Muscle layer of duodenum (tissue), 2 donors: Measurements from ENCODE around the gene TBC1D14.

Experiments used
- H3K27ac ChIP-seq: one replicate; pipeline ENCODE4 v1.7.0; 2013; ENCODE audit warnings: mild to moderate bottlenecking, low read length
- H3K27me3 ChIP-seq: one replicate; pipeline ENCODE4 v1.7.0; 2013; ENCODE audit warnings: low read depth, mild to moderate bottlenecking, control low read depth, low read length
- H3K36me3 ChIP-seq, 2 donors: one replicate each; pipeline ENCODE4 v1.7.0; 2013; ENCODE audit warnings: low read length in 2 of 2, control low read depth in 1 of 2, mild to moderate bottlenecking in 1 of 2; ENCODE audit not compliant: insufficient read depth in 2 of 2, control insufficient read depth in 1 of 2
- H3K4me1 ChIP-seq, 2 donors: one replicate each; pipeline ENCODE4 v1.7.0; 2013; ENCODE audit warnings: low read length in 2 of 2, mild to moderate bottlenecking in 2 of 2, control low read depth in 1 of 2, moderate library complexity in 1 of 2; ENCODE audit not compliant: insufficient read depth in 2 of 2, control insufficient read depth in 1 of 2
- H3K4me3 ChIP-seq, 2 donors: one replicate each; pipeline ENCODE4 v1.7.0; 2013; ENCODE audit warnings: low read length in 2 of 2, low read depth in 1 of 2, mild to moderate bottlenecking in 1 of 2
- H3K9me3 ChIP-seq, 2 donors: one replicate each; pipeline ENCODE4 v1.7.0; 2013; ENCODE audit warnings: low read length in 2 of 2, control low read depth in 1 of 2, mild to moderate bottlenecking in 1 of 2; ENCODE audit not compliant: control insufficient read depth in 1 of 2
- donor health status: healthy.

Gene TBC1D14

DNA sequence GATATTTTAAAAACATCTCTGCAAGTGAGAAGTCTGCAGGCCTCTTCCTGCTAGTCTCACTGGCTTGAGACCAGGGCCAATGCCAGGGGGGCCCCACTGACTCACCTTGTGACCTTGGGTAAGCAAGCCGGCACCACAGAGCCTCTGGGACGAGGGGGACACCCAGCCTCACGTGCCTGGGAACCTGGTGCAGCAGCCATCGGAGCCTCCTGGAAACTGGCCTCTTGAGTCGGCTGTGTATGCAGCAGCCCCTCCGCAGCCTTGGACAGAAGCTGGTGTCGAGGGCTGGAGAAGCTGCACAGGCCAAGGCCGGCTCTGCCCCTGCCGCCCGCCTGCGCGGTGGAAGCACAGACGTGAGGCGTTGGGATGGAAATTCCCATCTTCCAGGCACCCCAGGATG lies 142.3 kb downstream of the TBC1D14 start:
- Histone ChIP-seq H3K36me3 (peaks cover 24 to 31% of the 10 kb centered on the region in 2 donors), H3K4me1 (peaks cover 5 to 15% of the 10 kb centered on the region in 2 donors), H3K27me3 (no peaks in the 10 kb centered on the region), H3K9me3 (no peaks in the 10 kb centered on the region), H3K4me3 (no peak overlapping the region), H3K27ac (no peak overlapping the region)

DNA sequence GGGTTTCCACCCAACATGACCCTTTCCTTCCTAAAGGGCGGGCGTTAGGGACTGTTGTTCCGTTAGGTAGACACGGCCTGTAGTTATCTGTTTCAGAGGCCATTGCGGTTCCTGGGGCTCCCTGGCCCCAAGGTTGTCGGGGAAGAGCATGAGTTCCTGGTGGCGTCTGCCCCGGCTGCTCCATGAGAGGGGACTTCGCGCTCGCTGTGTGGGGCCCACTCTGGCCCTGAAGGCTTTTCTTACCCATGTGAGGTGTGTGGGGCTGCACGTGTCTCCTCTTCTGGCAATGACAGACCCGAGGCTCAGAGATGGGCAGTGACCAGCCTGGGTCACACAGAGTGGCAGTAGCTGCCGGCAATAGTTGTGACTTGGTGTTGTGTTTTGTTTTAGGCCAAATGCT lies 142.7 kb downstream of the TBC1D14 start:
- H3K27me3 ChIP-seq: no peaks in the 10 kb centered on the region
- peaks cover 1 to 14% of the 10 kb centered on the region in 2 donors for H3K4me1 ChIP-seq
- H3K27ac ChIP-seq: no peak overlapping the region
- no peak overlapping the region for H3K4me3 ChIP-seq
- H3K36me3 ChIP-seq: peaks cover 24 to 31% of the 10 kb centered on the region in 2 donors
- H3K9me3 ChIP-seq: no peaks in the 10 kb centered on the region

GRCh38 chr4:7052923-7053715 lies 143.5 kb downstream of the TBC1D14 start:
- Histone ChIP-seq H3K36me3 (peaks cover 24 to 31% of the 10 kb centered on the region in 2 donors), H3K27ac (no peak overlapping the region), H3K9me3 (no peaks in the 10 kb centered on the region), H3K27me3 (no peaks in the 10 kb centered on the region), H3K4me3 (no peak overlapping the region), H3K4me1 (peaks cover 0 to 14% of the 10 kb centered on the region in 2 donors)

- no peaks in the 10 kb centered on the region for H3K9me3 ChIP-seq
- H3K36me3 ChIP-seq: peaks cover 32 to 33% of the 10 kb centered on the region in 2 donors
- H3K27ac ChIP-seq: no peak overlapping the region
- H3K4me3 ChIP-seq: no peak overlapping the region
- peaks cover 0 to 14% of the 10 kb centered on the region in 2 donors for H3K4me1 ChIP-seq
- H3K27me3 ChIP-seq: no peaks in the 10 kb centered on the region
These were observed 144.7 kb downstream of the TBC1D14 start for GRCh38 chr4:7054106-7054880.

- no peaks in the 10 kb centered on the region for H3K9me3 ChIP-seq
- no peak overlapping the region for H3K4me3 ChIP-seq
- H3K27me3 ChIP-seq: no peaks in the 10 kb centered on the region
- peaks cover 34 to 42% of the 10 kb centered on the region in 2 donors for H3K36me3 ChIP-seq
- peaks cover 0 to 14% of the 10 kb centered on the region in 2 donors for H3K4me1 ChIP-seq
- H3K27ac ChIP-seq: no peak overlapping the region
These were observed 145.7 kb downstream of the TBC1D14 start for GRCh38 chr4:7055111-7055989.

DNA sequence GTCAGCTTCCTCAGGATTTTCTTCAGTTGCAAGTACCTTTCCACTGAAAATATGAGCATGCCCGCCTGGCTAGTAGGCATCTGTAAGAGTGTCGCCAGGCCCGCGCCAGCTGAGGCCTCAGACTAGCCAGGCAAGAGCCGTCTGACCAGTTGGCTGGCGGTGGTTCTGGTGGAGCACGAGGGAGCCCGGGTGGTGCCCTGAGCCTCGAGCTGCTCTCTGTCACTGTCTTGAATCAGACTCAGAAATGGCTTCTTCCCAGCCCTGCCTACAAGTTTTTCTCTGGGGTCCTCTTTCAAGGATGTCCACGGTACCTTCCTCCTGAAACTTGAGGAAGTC lies 146.3 kb downstream of the TBC1D14 start:
- H3K27me3 ChIP-seq: no peaks in the 10 kb centered on the region
- peaks cover 0 to 14% of the 10 kb centered on the region in 2 donors for H3K4me1 ChIP-seq
- H3K4me3 ChIP-seq: no peak overlapping the region
- no peaks in the 10 kb centered on the region for H3K9me3 ChIP-seq
- peaks cover 40 to 48% of the 10 kb centered on the region in 2 donors for H3K36me3 ChIP-seq
- no peak overlapping the region for H3K27ac ChIP-seq

GRCh38 chr4:7058792-7059191 lies 149.2 kb downstream of the TBC1D14 start:
- H3K27me3 ChIP-seq: no peaks in the 10 kb centered on the region
- H3K9me3 ChIP-seq: no peaks in the 10 kb centered on the region
- peaks cover 58 to 65% of the 10 kb centered on the region in 2 donors for H3K36me3 ChIP-seq
- H3K27ac ChIP-seq: no peak overlapping the region
- H3K4me3 ChIP-seq: no peak overlapping the region
- no peaks in the 10 kb centered on the region for H3K4me1 ChIP-seq

GRCh38 chr4:7059662-7060061 lies 150.0 kb downstream of the TBC1D14 start:
- Histone ChIP-seq H3K4me3 (no peak overlapping the region), H3K27me3 (no peaks in the 10 kb centered on the region), H3K27ac (no peak overlapping the region), H3K4me1 (no peaks in the 10 kb centered on the region), H3K9me3 (no peaks in the 10 kb centered on the region), H3K36me3 (peaks cover 54 to 58% of the 10 kb centered on the region in 2 donors)

- Histone ChIP-seq H3K27me3 (no peaks in the 10 kb centered on the region), H3K4me1 (no peaks in the 10 kb centered on the region), H3K9me3 (no peaks in the 10 kb centered on the region), H3K4me3 (no peak overlapping the region), H3K36me3 (peaks cover 49% of the 10 kb centered on the region in 2 donors), H3K27ac (peak overlapping the region; percentile 53)
These were observed 150.9 kb downstream of the TBC1D14 start for GRCh38 chr4:7060346-7061150.

- H3K36me3 ChIP-seq: peaks cover 37% of the 10 kb centered on the region in 2 donors
- H3K27ac ChIP-seq: no peak overlapping the region
- H3K27me3 ChIP-seq: no peaks in the 10 kb centered on the region
- H3K4me1 ChIP-seq: peaks cover 7 to 12% of the 10 kb centered on the region in 2 donors
- no peaks in the 10 kb centered on the region for H3K9me3 ChIP-seq
- no peak overlapping the region for H3K4me3 ChIP-seq
These were observed 152.2 kb downstream of the TBC1D14 start for GRCh38 chr4:7061815-7062214.
